Skeletal muscle satellite cell (primary cell): ENCODE data around the gene FAM81A.

Experiments used
- H3K27me3 ChIP-seq: 2 replicates; pipeline ENCODE4 v1.7.0; 2013; ENCODE audit warnings: low read length; ENCODE audit not compliant: control insufficient read depth, insufficient read depth
- H3K36me3 ChIP-seq: 2 replicates; pipeline ENCODE4 v1.7.0; 2013; ENCODE audit warnings: mild to moderate bottlenecking, control low read depth, low read length; ENCODE audit not compliant: insufficient read depth
- H3K4me1 ChIP-seq: 2 replicates; pipeline ENCODE4 v1.7.0; 2013; ENCODE audit warnings: low read length; ENCODE audit not compliant: control insufficient read depth, insufficient read depth
- H3K4me2 ChIP-seq: 2 replicates; pipeline ENCODE4 v1.7.0; 2013; ENCODE audit warnings: mild to moderate bottlenecking, low read length
- H3K4me3 ChIP-seq: 2 replicates; pipeline ENCODE4 v1.7.0; 2013; ENCODE audit warnings: low read length
- H3K9ac ChIP-seq: 2 replicates; pipeline ENCODE4 v1.7.0; 2013; ENCODE audit warnings: mild to moderate bottlenecking, low read depth, low read length, moderate library complexity
- H3K9me3 ChIP-seq: replicated peaks from 2 replicates; pipeline ENCODE4 v1.7.0; 2013; ENCODE audit warnings: mild to moderate bottlenecking, control low read depth, low read length

FAM81A gene

GRCh38 chr15:59528961-59529402 is 91.0 kb downstream of the FAM81A start:
- Histone ChIP-seq H3K27me3 (peaks cover 16% of the 10 kb centered on the region), H3K4me3 (no peak overlapping the region), H3K9me3 (no peaks in the 10 kb centered on the region), H3K36me3 (no peaks in the 10 kb centered on the region), H3K4me2 (no peak overlapping the region), H3K9ac (no peak overlapping the region), H3K4me1 (no peaks in the 10 kb centered on the region)

GRCh38 chr15:59531066-59531675 is 93.2 kb downstream of the FAM81A start:
- Histone ChIP-seq H3K4me1 (no peaks in the 10 kb centered on the region), H3K9ac (no peak overlapping the region), H3K4me2 (no peak overlapping the region), H3K36me3 (no peaks in the 10 kb centered on the region), H3K27me3 (peaks cover 15% of the 10 kb centered on the region), H3K9me3 (no peaks in the 10 kb centered on the region), H3K4me3 (no peak overlapping the region)

GRCh38 chr15:59532770-59533379 is 94.9 kb downstream of the FAM81A start:
- Histone ChIP-seq H3K4me3 (no peak overlapping the region), H3K9ac (no peak overlapping the region)

GRCh38 chr15:59536553-59536952 is 98.6 kb downstream of the FAM81A start:
- Histone ChIP-seq H3K36me3 (no peaks in the 10 kb centered on the region), H3K27me3 (peaks cover 17% of the 10 kb centered on the region), H3K4me2 (no peak overlapping the region), H3K9me3 (no peaks in the 10 kb centered on the region), H3K9ac (no peak overlapping the region), H3K4me3 (no peak overlapping the region), H3K4me1 (no peaks in the 10 kb centered on the region)

More at GRCh38 chr15:59532770-59533379, 94.9 kb downstream of the FAM81A start:
- H3K4me1 ChIP-seq = no peaks in the 10 kb centered on the region
- no peaks in the 10 kb centered on the region for H3K9me3 ChIP-seq
- H3K27me3 ChIP-seq = peaks cover 25% of the 10 kb centered on the region
- no peak overlapping the region for H3K4me2 ChIP-seq
- H3K36me3 ChIP-seq = no peaks in the 10 kb centered on the region

- H3K9me3 ChIP-seq = no peaks in the 10 kb centered on the region
- no peaks in the 10 kb centered on the region for H3K4me1 ChIP-seq
- H3K36me3 ChIP-seq = no peaks in the 10 kb centered on the region
- H3K4me3 ChIP-seq = no peak overlapping the region
- no peak overlapping the region for H3K9ac ChIP-seq
- no peak overlapping the region for H3K4me2 ChIP-seq
- H3K27me3 ChIP-seq = peaks cover 13% of the 10 kb centered on the region
Observed at GRCh38 chr15:59537403-59537802, 99.4 kb downstream of the FAM81A start.

GRCh38 chr15:59538494-59538893 is 100.5 kb downstream of the FAM81A start:
- Histone ChIP-seq H3K27me3 (peaks cover 21% of the 10 kb centered on the region), H3K9me3 (no peaks in the 10 kb centered on the region), H3K36me3 (no peaks in the 10 kb centered on the region), H3K4me3 (no peak overlapping the region), H3K4me1 (no peaks in the 10 kb centered on the region), H3K4me2 (no peak overlapping the region), H3K9ac (no peak overlapping the region)

- Histone ChIP-seq H3K9me3 (no peaks in the 10 kb centered on the region), H3K4me1 (no peaks in the 10 kb centered on the region), H3K4me2 (no peak overlapping the region)
Observed at GRCh38 chr15:59539799-59540198, 101.8 kb downstream of the FAM81A start.

GRCh38 chr15:59540654-59541053 is 102.7 kb downstream of the FAM81A start:
- peaks cover 26% of the 10 kb centered on the region for H3K27me3 ChIP-seq

More at GRCh38 chr15:59539799-59540198, 101.8 kb downstream of the FAM81A start:
- H3K4me3 ChIP-seq = no peak overlapping the region
- H3K27me3 ChIP-seq = peaks cover 26% of the 10 kb centered on the region
- H3K36me3 ChIP-seq = no peaks in the 10 kb centered on the region
- no peak overlapping the region for H3K9ac ChIP-seq

GRCh38 chr15:59541750-59542149 is 103.8 kb downstream of the FAM81A start:
- H3K9ac ChIP-seq = no peak overlapping the region
- no peaks in the 10 kb centered on the region for H3K4me1 ChIP-seq
- H3K4me2 ChIP-seq = no peak overlapping the region
- no peak overlapping the region for H3K4me3 ChIP-seq
- peaks cover 24% of the 10 kb centered on the region for H3K27me3 ChIP-seq
- no peaks in the 10 kb centered on the region for H3K36me3 ChIP-seq
- no peaks in the 10 kb centered on the region for H3K9me3 ChIP-seq

More at GRCh38 chr15:59540654-59541053, 102.7 kb downstream of the FAM81A start:
- Histone ChIP-seq H3K9me3 (no peaks in the 10 kb centered on the region), H3K4me3 (no peak overlapping the region), H3K36me3 (no peaks in the 10 kb centered on the region), H3K4me1 (no peaks in the 10 kb centered on the region), H3K4me2 (no peak overlapping the region), H3K9ac (no peak overlapping the region)

- H3K36me3 ChIP-seq = no peaks in the 10 kb centered on the region
- no peaks in the 10 kb centered on the region for H3K4me1 ChIP-seq
- peaks cover 26% of the 10 kb centered on the region for H3K27me3 ChIP-seq
- H3K9me3 ChIP-seq = no peaks in the 10 kb centered on the region
- H3K4me2 ChIP-seq = no peak overlapping the region
- H3K9ac ChIP-seq = no peak overlapping the region
- H3K4me3 ChIP-seq = no peak overlapping the region
Observed at GRCh38 chr15:59543721-59544547, 105.9 kb downstream of the FAM81A start.

- no peak overlapping the region for H3K4me3 ChIP-seq
- no peak overlapping the region for H3K9ac ChIP-seq
- peaks cover 33% of the 10 kb centered on the region for H3K27me3 ChIP-seq
- no peaks in the 10 kb centered on the region for H3K9me3 ChIP-seq
- no peaks in the 10 kb centered on the region for H3K4me1 ChIP-seq
- no peak overlapping the region for H3K4me2 ChIP-seq
- no peaks in the 10 kb centered on the region for H3K36me3 ChIP-seq
Observed at GRCh38 chr15:59545573-59545972, 107.6 kb downstream of the FAM81A start.
